ENCODE data around the gene ATP4A.

ATP4A gene

DNA sequence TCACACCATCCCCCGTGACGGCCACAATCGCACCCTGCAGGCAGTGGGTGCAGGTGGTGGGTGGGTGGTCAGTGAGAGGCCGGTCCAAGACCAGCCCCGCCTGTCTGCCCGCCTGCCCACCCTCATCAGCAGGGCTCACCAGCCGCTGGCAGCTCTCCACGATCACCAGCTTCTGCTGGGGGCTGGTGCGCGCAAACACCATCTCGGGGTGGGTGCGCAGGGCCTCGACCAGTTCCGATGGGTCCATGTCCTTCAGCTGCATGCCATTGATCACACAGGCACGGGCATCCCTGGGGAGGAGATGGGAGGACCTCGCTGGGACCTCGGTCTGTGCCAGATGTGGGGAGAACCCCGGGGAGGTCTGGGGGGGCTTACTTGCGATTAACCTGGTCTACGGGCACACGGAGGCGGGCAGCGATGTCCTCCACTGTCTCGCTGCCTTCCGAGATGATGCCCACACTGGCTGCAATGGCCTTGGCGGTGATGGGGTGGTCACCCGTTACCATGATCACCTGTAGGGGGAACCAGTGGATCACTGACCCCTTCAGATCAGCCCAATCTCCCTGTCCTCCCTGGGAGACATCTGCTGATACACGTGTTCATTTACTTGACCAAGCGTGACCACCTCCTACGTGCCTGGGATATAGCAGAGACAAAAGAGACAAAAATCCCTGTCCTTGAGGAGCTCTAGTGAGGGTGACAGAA lies 8.0 kb downstream of the ATP4A start:
- peak; percentile 75 for DNase-seq
- no peak overlapping the region for H3K4me3 ChIP-seq (ENCODE audit: low read depth, low read length)
- peaks cover 3% of the 10 kb centered on the region for H3K9me3 ChIP-seq (ENCODE audit: severe bottlenecking)
- no peaks in the 10 kb centered on the region for H3K27me3 ChIP-seq (ENCODE audit: insufficient read depth, low read depth, severe bottlenecking)
- peak overlapping the region; percentile 35; the same call in 1 of the 2 replicates for H3K27ac ChIP-seq
- no peaks in the 10 kb centered on the region for H3K36me3 ChIP-seq
- TF ChIP-seq, protein P1, sequence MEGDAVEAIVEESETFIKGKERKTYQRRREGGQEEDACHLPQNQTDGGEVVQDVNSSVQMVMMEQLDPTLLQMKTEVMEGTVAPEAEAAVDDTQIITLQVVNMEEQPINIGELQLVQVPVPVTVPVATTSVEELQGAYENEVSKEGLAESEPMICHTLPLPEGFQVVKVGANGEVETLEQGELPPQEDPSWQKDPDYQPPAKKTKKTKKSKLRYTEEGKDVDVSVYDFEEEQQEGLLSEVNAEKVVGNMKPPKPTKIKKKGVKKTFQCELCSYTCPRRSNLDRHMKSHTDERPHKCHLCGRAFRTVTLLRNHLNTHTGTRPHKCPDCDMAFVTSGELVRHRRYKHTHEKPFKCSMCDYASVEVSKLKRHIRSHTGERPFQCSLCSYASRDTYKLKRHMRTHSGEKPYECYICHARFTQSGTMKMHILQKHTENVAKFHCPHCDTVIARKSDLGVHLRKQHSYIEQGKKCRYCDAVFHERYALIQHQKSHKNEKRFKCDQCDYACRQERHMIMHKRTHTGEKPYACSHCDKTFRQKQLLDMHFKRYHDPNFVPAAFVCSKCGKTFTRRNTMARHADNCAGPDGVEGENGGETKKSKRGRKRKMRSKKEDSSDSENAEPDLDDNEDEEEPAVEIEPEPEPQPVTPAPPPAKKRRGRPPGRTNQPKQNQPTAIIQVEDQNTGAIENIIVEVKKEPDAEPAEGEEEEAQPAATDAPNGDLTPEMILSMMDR (IDR thresholded peaks at IDR 0.05; ENCODE audit: low read depth, low read length), result peak; percentile 73

DNA sequence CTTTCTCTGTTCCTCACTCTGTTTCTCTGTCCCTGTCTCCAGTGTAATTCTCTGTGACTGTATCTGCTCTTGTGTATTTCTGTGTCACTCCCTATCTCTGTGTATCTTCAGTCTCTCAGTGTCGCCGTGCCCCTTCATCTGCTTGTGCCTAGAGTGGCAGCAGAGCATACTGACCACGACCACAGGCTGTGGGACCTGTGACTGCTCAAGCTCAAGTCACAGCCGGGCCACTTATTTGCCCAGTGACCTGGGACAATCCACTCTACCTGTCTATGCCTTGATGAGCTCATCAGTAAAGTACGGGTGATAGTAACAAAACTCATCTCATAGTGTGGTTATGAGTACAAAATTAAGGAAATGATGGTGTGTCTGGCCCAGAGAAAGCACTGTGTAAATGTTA lies 9.4 kb downstream of the ATP4A start:
- Histone ChIP-seq H3K27me3 (ENCODE audit: insufficient read depth, low read depth, severe bottlenecking) (no peaks in the 10 kb centered on the region), H3K4me3 (ENCODE audit: low read depth, low read length) (no peak overlapping the region), H3K27ac (no peak overlapping the region), H3K9me3 (ENCODE audit: severe bottlenecking) (peaks cover 3% of the 10 kb centered on the region), H3K36me3 (no peaks in the 10 kb centered on the region)
- no peak for DNase-seq
- TF ChIP-seq, protein P1 (IDR thresholded peaks at IDR 0.05; ENCODE audit: low read depth, low read length), result no peak

DNA sequence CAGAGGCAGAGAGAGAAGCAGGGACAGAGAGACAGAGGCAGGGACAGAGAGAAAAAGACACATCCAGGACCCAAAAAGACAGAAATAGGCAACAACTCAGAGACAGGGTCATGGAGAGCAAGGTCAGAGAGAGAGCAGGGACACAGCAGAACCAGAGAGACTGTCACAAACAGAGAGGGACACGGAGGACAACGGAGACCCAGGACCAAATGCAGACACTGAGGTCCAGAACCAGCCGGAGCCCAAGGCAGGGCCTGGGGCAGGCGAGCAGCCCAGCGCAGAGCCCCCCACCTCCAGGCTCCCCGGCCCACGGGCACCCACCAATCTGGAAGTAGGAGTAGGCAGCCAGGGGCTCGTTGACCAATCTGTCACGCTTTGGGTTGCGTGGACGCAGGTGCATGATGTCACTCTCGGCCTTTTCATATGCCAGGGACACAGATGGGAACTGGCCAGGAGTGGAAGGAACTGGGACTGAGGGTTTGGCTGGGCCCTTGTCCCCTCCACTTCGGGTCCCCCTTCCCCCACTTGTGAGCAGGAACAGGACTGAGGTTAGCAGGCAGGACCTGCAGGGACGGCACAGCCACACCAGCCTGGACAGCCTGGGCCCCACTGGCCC lies 10.0 kb downstream of the ATP4A start:
- Histone ChIP-seq H3K9me3 (ENCODE audit: severe bottlenecking) (peaks cover 3% of the 10 kb centered on the region), H3K27ac (no peak overlapping the region)
- DNase-seq, result no peak

DNA sequence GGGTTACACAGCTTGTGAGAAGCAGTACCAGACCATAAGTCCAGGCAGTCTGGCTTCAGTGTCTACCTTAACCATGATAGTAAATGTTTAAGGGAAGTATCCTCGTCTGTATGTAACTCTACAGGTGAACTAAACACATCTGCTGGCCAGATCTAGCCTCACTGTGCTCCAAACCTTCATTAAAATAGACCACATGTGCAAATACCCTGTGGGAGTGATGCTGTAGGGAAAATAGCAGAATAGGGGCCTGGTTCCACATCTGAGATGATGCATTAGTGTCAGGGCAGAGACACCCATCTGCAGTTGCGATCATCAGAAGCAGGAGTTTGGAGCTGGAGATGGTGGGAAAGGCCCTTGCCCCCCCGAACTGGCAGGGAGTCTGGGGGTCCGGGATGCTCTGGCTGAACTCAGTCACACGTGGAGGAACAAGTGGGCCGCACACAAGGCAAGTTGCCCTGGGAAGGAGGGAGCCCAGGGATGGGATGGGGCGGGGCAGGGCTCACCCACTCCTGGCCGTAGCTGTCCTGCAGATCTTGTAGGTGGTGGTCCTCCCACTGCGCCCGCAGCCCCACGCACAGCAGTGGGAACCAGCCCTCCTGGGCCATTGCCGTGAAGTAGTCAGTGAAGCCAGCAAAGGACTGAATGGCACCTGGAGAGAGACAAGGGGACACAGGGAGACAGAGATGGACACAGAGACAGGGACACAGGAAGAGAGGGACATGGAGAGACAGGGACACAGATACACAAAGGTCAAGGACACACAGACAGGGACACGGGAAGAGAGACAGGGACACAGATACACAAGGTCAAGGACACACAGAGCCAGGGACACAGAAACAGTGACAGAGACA lies 10.7 kb downstream of the ATP4A start:
- H3K36me3 ChIP-seq, result no peaks in the 10 kb centered on the region
- TF ChIP-seq, protein P1 (IDR thresholded peaks at IDR 0.05; ENCODE audit: low read depth, low read length), result no peak
- H3K27ac ChIP-seq, result no peak overlapping the region
- peaks cover 3% of the 10 kb centered on the region for H3K9me3 ChIP-seq (ENCODE audit: severe bottlenecking)
- DNase-seq, result no peak
- no peak overlapping the region for H3K4me3 ChIP-seq (ENCODE audit: low read depth, low read length)
- H3K27me3 ChIP-seq (ENCODE audit: insufficient read depth, low read depth, severe bottlenecking), result no peaks in the 10 kb centered on the region

More for the DNA sequence above, 10.0 kb downstream of the ATP4A start:
- TF ChIP-seq, protein P1 (IDR thresholded peaks at IDR 0.05; ENCODE audit: low read depth, low read length), result no peak
- Histone ChIP-seq H3K36me3 (no peaks in the 10 kb centered on the region), H3K4me3 (ENCODE audit: low read depth, low read length) (no peak overlapping the region), H3K27me3 (ENCODE audit: insufficient read depth, low read depth, severe bottlenecking) (no peaks in the 10 kb centered on the region)

DNA sequence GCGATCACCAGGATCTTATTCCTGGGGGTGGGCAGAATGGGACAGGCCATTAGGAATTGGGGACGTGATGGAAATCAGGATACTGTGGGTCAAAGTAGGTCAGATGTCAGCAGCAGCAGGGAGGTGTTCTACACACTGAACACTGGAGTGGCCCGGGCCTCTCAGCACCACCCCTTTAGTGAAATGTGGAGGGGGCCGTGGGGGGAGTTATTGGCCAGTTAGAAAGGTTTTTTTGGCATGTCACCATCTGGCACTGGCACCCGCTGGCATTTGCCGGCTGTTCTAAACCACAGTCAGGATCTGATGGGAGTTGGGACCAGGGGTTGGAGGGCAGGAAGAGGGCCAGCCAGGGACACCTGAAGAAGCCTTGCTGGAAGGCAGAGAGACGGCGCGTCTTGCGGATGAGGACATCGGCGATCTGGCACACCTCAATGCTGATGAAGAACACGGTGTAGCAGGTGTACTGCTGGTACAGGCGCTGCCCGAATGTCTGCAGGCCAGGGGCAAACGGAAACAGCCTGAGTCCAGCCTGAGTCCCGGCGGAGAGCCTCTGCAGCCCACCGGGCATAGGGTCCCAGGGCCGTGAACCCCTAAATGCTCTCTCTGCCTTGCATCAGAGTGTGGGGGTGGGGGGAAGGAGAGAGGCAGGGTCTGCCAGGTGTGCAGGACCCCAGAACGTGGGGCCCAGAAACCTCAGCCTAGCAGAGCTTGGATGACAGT lies 12.2 kb downstream of the ATP4A start:
- peaks cover 3% of the 10 kb centered on the region for H3K9me3 ChIP-seq (ENCODE audit: severe bottlenecking)
- H3K27ac ChIP-seq, result no peak overlapping the region
- H3K36me3 ChIP-seq, result peaks cover 6% of the 10 kb centered on the region; the same call in 1 of the 2 replicates
- H3K4me3 ChIP-seq (ENCODE audit: low read depth, low read length), result no peak overlapping the region
- no peak for DNase-seq
- TF ChIP-seq, protein P1 (IDR thresholded peaks at IDR 0.05; ENCODE audit: low read depth, low read length), result no peak
- H3K27me3 ChIP-seq (ENCODE audit: insufficient read depth, low read depth, severe bottlenecking), result no peaks in the 10 kb centered on the region
